HG02970 (cell line): ENCODE results near the gene PDS5A.
"Not testable (repeated sequence)": the region's sequence is repeated elsewhere in the genome, so short reads cannot be mapped to it uniquely, and the experiment has no call there.

Source experiments
- ATAC-seq: cut with Tn5 transposase; IDR thresholded peaks from one replicate; pipeline ENCODE4 v1.9.1; 2021; ENCODE audit warnings: mild to moderate bottlenecking, moderate library complexity, moderate number of reproducible peaks; ENCODE audit not compliant: unreplicated experiment, low FRiP score

The PDS5A gene

GRCh38 chr4:39908284-39908683 is 69.4 kb downstream of the PDS5A start:
- no peak for ATAC-seq

- ATAC-seq: no peak
Observed at GRCh38 chr4:39905656-39906055, 72.1 kb downstream of the PDS5A start.

GRCh38 chr4:39905019-39905418 is 72.7 kb downstream of the PDS5A start:
- not testable (repeated sequence) for ATAC-seq

DNA sequence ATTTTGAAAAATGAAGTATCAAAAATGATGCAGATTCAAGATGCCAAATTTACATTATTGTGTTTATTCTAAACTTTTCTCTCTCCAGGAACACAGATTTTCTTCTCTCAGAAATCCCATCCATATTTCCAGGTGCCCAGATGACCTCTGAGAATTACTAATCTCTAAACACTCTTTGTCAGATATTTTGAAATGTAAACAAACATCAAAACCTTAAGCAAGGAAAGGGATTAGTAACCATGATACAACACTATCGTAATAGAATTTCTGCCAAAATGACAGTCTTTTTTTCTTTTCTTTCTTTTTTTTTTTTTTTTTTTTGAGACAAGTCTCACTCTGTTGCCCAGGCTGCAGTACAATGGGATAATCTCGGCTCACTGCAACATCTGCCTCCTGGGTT is 76.7 kb downstream of the PDS5A start:
- no peak for ATAC-seq

GRCh38 chr4:39899291-39899690 is 78.4 kb downstream of the PDS5A start:
- no peak for ATAC-seq

- no peak for ATAC-seq
Observed at GRCh38 chr4:39898015-39898414, 79.7 kb downstream of the PDS5A start.

GRCh38 chr4:39893693-39894072 is 84.0 kb downstream of the PDS5A start:
- no peak for ATAC-seq

DNA sequence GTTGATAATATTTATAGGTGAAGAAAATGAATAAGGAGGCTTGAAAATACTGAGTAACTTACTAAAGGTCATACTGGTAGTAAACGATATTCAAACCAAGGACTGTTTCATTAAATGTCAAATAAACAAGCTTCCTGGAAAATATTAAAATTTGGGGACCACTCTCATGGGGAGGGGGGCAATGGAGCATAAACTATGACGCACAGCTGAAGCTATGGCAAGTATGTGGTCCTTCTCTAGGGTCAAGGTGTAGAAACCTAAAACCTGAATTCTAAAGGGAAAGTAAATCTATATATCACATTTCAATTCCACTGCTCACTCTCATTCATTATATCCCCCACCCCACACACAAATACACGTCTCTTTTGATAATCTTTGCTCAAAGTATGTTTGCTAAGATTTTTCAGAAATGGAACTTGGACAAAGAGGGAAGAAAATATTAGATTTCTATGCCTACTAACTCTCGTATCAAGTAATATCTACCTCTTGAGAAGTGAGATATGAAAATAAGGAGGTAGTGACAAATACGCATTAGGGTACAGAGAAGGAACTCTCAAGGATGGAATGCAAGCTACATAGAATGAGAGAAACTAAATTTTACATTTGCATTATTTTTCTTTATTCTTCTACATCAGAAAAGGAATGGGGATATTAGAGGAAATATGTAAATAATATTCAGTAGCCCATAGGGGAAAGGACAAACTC is 84.6 kb downstream of the PDS5A start:
- ATAC-seq: no peak

GRCh38 chr4:39889226-39889625 is 88.5 kb downstream of the PDS5A start:
- ATAC-seq: no peak

DNA sequence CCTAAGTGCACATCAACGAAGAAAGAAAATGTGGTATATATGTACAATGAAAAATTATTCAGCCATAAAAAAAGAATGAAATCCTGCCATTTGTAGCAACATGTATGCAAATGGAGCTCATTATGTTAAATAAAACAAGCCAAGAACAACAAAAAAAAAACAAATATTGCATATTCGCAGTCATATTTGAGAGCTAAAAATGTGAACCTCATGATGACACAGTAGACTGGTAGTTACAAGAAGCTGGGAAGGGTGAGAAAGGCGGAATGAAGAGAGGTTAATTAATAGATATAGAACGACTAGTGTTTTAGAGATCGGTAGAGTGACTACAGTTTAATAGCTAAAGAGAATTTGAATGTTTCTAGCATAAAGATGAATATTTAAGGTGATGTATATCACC is 89.2 kb downstream of the PDS5A start:
- no peak for ATAC-seq

DNA sequence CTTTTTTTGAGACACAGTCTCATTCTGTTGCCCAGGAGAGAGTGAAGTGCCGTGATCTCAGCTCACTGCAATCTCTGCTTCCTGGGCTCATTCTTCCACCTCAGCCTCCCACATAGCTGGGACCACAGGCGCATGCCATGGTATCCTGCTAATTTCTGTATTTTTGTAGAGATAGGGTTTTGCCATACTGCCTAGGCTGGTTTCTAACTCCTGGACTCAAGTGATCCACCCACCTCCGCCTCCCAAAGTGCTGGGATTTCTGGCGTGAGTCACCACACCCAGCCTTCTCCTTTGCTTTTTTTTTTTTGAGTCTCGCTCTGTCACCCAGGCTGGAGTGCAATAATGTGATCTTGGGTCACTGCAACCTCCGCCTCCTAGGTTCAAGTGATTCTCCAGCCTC is 94.1 kb downstream of the PDS5A start:
- no peak for ATAC-seq

DNA sequence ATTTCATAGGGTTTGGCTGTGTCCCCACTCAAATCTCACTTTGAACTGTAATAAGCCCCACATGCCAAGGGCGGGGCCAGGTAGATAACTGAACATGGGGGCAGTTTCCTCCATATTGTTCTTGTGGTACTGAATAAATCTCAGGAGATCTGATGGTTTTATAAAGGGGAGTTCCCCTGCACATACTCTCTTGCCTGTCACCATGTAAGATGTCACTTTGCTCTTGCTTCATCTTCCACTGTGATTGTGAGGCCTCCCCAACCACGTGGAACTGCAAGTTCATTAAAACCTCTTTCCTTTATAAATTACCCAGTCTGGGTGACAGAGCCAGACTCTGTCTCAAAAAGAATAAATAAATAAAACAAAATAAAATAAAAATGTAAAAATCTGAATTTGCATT is 95.9 kb downstream of the PDS5A start:
- ATAC-seq: no peak

DNA sequence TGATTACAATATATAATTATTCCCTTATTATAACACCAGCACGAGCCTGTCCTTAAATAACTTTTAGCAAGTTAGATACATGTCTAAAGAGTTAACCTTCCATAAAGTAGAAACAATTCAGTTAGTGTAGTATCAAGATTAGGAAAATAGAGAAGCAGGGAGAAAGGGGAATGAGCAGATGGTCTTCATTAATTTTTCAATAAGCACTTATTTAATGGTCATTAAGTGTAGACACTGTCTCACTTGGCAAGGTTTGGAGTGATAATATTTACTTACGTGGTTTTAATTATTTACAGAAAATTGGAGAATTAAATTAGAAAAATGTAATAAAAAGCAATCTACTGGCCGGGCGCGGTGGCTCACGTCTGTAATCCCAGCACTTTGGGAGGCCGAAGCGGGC is 99.7 kb downstream of the PDS5A start:
- no peak for ATAC-seq

- ATAC-seq: no peak
Observed at GRCh38 chr4:39873823-39874222, 103.9 kb downstream of the PDS5A start.

GRCh38 chr4:39865280-39865679 is 112.4 kb downstream of the PDS5A start:
- ATAC-seq: no peak

- ATAC-seq: no peak
Observed at GRCh38 chr4:39864391-39864790, 113.3 kb downstream of the PDS5A start.

- no peak for ATAC-seq
Observed at GRCh38 chr4:39860804-39861203, 116.9 kb downstream of the PDS5A start.

- ATAC-seq: no peak
Observed at GRCh38 chr4:39855909-39856512, 121.7 kb downstream of the PDS5A start.

GRCh38 chr4:39852636-39853035 is 125.1 kb downstream of the PDS5A start:
- no peak for ATAC-seq

DNA sequence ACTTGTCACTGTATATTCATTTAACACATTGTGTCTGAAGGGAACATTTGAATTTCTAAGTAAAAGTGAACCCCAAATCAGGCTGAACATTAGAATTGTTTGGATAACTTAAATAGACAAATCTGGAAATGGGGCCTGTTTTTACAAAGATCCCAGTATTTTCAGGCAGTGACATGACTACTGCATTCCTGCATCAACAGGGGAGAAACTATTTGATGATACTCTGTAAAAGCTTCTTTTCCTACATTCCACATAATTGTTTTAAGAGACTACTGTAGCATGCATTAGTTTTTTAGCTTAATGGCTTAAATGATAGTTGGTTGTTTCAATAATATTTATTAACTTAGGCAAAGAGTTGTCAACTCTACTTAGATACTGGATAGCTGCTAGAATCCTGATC is 127.0 kb downstream of the PDS5A start:
- no peak for ATAC-seq

DNA sequence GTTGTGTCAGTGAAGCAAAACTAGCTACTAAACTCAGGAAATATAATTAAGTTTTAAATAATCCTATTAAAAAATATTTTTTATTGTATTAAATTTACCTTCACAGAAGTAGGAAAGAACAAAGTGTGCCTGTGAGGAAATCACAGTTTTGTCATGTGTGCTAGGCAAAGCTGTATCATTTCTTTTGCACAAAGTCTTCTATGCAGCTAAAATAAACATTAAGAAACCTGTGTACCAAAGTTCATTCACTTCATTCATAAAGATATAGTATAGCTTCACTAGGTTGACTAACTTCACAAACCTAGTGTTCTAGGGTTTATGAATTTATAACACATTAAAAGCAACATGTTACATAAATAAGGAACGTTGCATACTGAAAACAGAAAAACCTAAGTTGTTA is 131.0 kb downstream of the PDS5A start:
- ATAC-seq: no peak

DNA sequence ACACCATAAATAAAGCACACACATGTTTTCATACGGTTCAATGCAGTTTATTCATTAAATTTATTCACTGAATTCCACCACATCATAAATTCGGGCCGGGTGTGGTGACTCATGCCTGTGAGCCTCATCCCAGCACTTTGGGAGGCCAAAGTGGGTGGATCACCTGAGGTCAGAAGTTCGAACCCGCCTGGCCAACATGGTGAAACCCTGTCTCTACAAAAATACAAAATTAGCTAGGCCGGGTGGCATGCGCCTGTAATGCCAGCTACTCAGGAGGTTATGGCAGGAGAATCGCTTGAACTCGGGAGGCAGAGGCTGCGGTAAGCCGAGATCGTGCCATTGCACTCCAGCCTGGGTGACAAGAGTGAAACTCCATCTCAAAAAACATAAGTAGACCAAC is 131.6 kb downstream of the PDS5A start:
- no peak for ATAC-seq
